Measurements from ENCODE around the gene EIF2AK3.

GRCh38 chr2:88597168-88597567 is 30.1 kb downstream of the EIF2AK3 start:
- TF ChIP-seq CTCF (IDR thresholded peaks at IDR 0.05; ENCODE audit: low read length) = no peak
- TF ChIP-seq EZH2 (IDR thresholded peaks at IDR 0.05; ENCODE audit: borderline replicate concordance, low read length) = no peak

All from OCI-LY1 (cell line).